ENCODE measurements around the gene EXTL2. TPM values are rescaled to one million over a fixed set of nuclear protein-coding genes. Genes with fewer than 3 reads are reported as not detected.
"Not testable (repeated sequence)": the region's sequence is repeated elsewhere in the genome, so short reads cannot be mapped to it uniquely, and the experiment has no call there.

Gene EXTL2
- total RNA-seq, 1 experiment from 2014 or later, result 9.8 TPM

- in situ Hi-C loops (cut with HindIII; ENCODE audit: low pct_unique_long_range_greater_than_20kb, low sequenced_read_pairs), result no loop called here
- Histone ChIP-seq H3K4me3 (ENCODE audit: low read depth in 2 of 2, low read length in 2 of 2) (no peak overlapping the region), H3K36me3 (ENCODE audit: control insufficient read depth, insufficient read depth, low read length) (no peaks in the 10 kb centered on the region), H3K4me1 (ENCODE audit: control insufficient read depth, insufficient read depth, low read length) (no peaks in the 10 kb centered on the region), H3K27ac (ENCODE audit: low read length) (no peak overlapping the region), H3K9me3 (ENCODE audit: control insufficient read depth, insufficient read depth, low read depth, low read length) (no peaks in the 10 kb centered on the region), H3K27me3 (ENCODE audit: control insufficient read depth, insufficient read depth, low read length) (no peaks in the 10 kb centered on the region)
- no peak for TF ChIP-seq TCF7L2 (IDR thresholded peaks at IDR 0.05; ENCODE audit: low read depth, low read length)
- no peak for TF ChIP-seq SIN3A (IDR thresholded peaks at IDR 0.05; ENCODE audit: borderline replicate concordance, insufficient read depth, low read depth, low read length)
- TF ChIP-seq POLR2AphosphoS5 (IDR thresholded peaks at IDR 0.05; ENCODE audit: low read depth, low read length), result no peak
- no peak for TF ChIP-seq REST (IDR thresholded peaks at IDR 0.05; ENCODE audit: insufficient read depth in 1 of 2, low read depth in 2 of 2, low read length in 1 of 2)
- no peak for TF ChIP-seq CTCF (IDR thresholded peaks at IDR 0.05)
- intact Hi-C loops (cut with micrococcal nuclease; ENCODE audit: unreplicated experiment), result no loop called here
- no TSS peak for BruUV-seq (replicated peaks)
- ChIA-PET POLR2A (no interaction called here), CTCF (no interaction called here)
- DNase-seq (ENCODE audit: low read depth, low spot score), result no peak
- no peak for ATAC-seq
Measured at GRCh38 chr1:100941098-100941527, 46.5 kb upstream of the EXTL2 start.

- intact Hi-C loops (cut with micrococcal nuclease; ENCODE audit: unreplicated experiment) (no loop called here), in situ Hi-C loops (cut with HindIII; ENCODE audit: low pct_unique_long_range_greater_than_20kb, low sequenced_read_pairs) (no loop called here)
- TF ChIP-seq TCF7L2 (IDR thresholded peaks at IDR 0.05; ENCODE audit: low read depth, low read length) (no peak), SIN3A (IDR thresholded peaks at IDR 0.05; ENCODE audit: borderline replicate concordance, insufficient read depth, low read depth, low read length) (no peak)
- ChIA-PET CTCF (no interaction called here), POLR2A (no interaction called here)
- Histone ChIP-seq H3K9me3 (ENCODE audit: control insufficient read depth, insufficient read depth, low read depth, low read length) (no peaks in the 10 kb centered on the region), H3K27ac (ENCODE audit: low read length) (no peak overlapping the region), H3K4me3 (ENCODE audit: low read depth in 2 of 2, low read length in 2 of 2) (no peak overlapping the region), H3K27me3 (ENCODE audit: control insufficient read depth, insufficient read depth, low read length) (no peaks in the 10 kb centered on the region), H3K4me1 (ENCODE audit: control insufficient read depth, insufficient read depth, low read length) (no peaks in the 10 kb centered on the region), H3K36me3 (ENCODE audit: control insufficient read depth, insufficient read depth, low read length) (no peaks in the 10 kb centered on the region)
- ATAC-seq (no peak), DNase-seq (ENCODE audit: low read depth, low spot score) (no peak)
- BruUV-seq (replicated peaks), result no TSS peak
Measured at GRCh38 chr1:100936194-100936967, 41.7 kb upstream of the EXTL2 start.

- CTCF ChIA-PET; H3K4me3 ChIP-seq (ENCODE audit: low read depth in 2 of 2, low read length in 2 of 2); in situ Hi-C loops (cut with HindIII; ENCODE audit: low pct_unique_long_range_greater_than_20kb, low sequenced_read_pairs); H3K36me3 ChIP-seq (ENCODE audit: control insufficient read depth, insufficient read depth, low read length); intact Hi-C loops (cut with micrococcal nuclease; ENCODE audit: unreplicated experiment); DNase-seq (ENCODE audit: low read depth, low spot score); H3K27ac ChIP-seq (ENCODE audit: low read length); POLR2A ChIA-PET; BruUV-seq (replicated peaks); H3K27me3 ChIP-seq (ENCODE audit: control insufficient read depth, insufficient read depth, low read length); ATAC-seq; H3K9me3 ChIP-seq (ENCODE audit: control insufficient read depth, insufficient read depth, low read depth, low read length); H3K4me1 ChIP-seq (ENCODE audit: control insufficient read depth, insufficient read depth, low read length): not testable (repeated sequence)
Measured at GRCh38 chr1:100933555-100933954, 38.9 kb upstream of the EXTL2 start.

Data from Panc1 (cell line).